SK-N-SH treated with all-trans-retinoic acid at 6 μM for 48 hours (cell line): ENCODE results near the gene ESPNL.

ENCODE experiments used
- ATAC-seq: fragments of 200-7000 bp; cut with Tn5 transposase; 3 replicates; pipeline ENCODE4 v1.9.1; 2020; ENCODE audit warnings: mild to moderate bottlenecking, moderate library complexity
- CSDC2 ChIP-seq: fragments of 250-450 bp; sonication (Bioruptor Pico); IDR thresholded peaks from 2 replicates; pipeline ENCODE4 v1.5.0; 2020; ENCODE audit warnings: mild to moderate bottlenecking, moderate library complexity
- ESRRG ChIP-seq: fragments of 250-450 bp; sonication (Bioruptor Pico); IDR thresholded peaks from 2 replicates; pipeline ENCODE4 v1.6.1; 2021; ENCODE audit warnings: mild to moderate bottlenecking
- GLIS3 ChIP-seq: fragments of 250-450 bp; sonication (Bioruptor Pico); IDR thresholded peaks from 2 replicates; pipeline ENCODE4 v1.5.0; 2020; ENCODE audit warnings: mild to moderate bottlenecking, moderate library complexity
- ISL1 ChIP-seq: fragments of 250-450 bp; sonication (Bioruptor Pico); IDR thresholded peaks from 2 replicates; pipeline ENCODE4 v2.1.2; 2022; ENCODE audit warnings: mild to moderate bottlenecking, moderate library complexity
- OSR1 ChIP-seq: fragments of 250-450 bp; sonication (Bioruptor Pico); IDR thresholded peaks from 2 replicates; pipeline ENCODE4 v1.8.0; 2022; ENCODE audit warnings: moderate library complexity, mild to moderate bottlenecking, inconsistent platforms
- PPARA ChIP-seq: fragments of 250-450 bp; sonication (Bioruptor Pico); IDR thresholded peaks from 2 replicates; pipeline ENCODE4 v1.5.0; 2020; ENCODE audit warnings: mild to moderate bottlenecking, borderline replicate concordance
- SNAI2 ChIP-seq: fragments of 250-450 bp; sonication (Bioruptor Pico); IDR thresholded peaks from 2 replicates; pipeline ENCODE4 v1.5.0; 2020; ENCODE audit warnings: mild to moderate bottlenecking, moderate library complexity
- TCF4 ChIP-seq: fragments of 250-450 bp; sonication (Bioruptor Pico); IDR thresholded peaks from 2 replicates; pipeline ENCODE4 v1.8.0; 2021; ENCODE audit warnings: mild to moderate bottlenecking, moderate library complexity, borderline replicate concordance
- ZC3H10 ChIP-seq: fragments of 250-450 bp; sonication (Bioruptor Pico); IDR thresholded peaks from 2 replicates; pipeline ENCODE4 v1.5.1; 2021; ENCODE audit warnings: mild to moderate bottlenecking, moderate library complexity
- ZFP3 ChIP-seq: fragments of 250-450 bp; sonication (Bioruptor Pico); IDR thresholded peaks from 2 replicates; pipeline ENCODE4 v1.5.0; 2020; ENCODE audit warnings: mild to moderate bottlenecking, moderate library complexity
- ZFP30 ChIP-seq: fragments of 450-650 bp; formaldehyde crosslinking; IDR thresholded peaks from 2 replicates; pipeline ENCODE4 v1.5.0; 2022; ENCODE audit warnings: mild to moderate bottlenecking, moderate library complexity
- ZNF565 ChIP-seq: fragments of 450-650 bp; formaldehyde crosslinking; conservative IDR thresholded peaks from 2 replicates; pipeline ENCODE4 v1.5.0; 2020; ENCODE audit warnings: low read depth, mild to moderate bottlenecking, moderate library complexity
- ZNF8 ChIP-seq: fragments of 450-650 bp; formaldehyde crosslinking; IDR thresholded peaks from 2 replicates; pipeline ENCODE4 v1.5.0; 2020; ENCODE audit warnings: mild to moderate bottlenecking, moderate library complexity
- TF ChIP-seq, protein P1 (sequence below): fragments of 250-450 bp; sonication (Bioruptor Pico); IDR thresholded peaks from 2 replicates; pipeline ENCODE4 v1.8.0; 2020; ENCODE audit warnings: mild to moderate bottlenecking, moderate library complexity, borderline replicate concordance
- TF ChIP-seq, protein P2 (sequence below): fragments of 250-450 bp; sonication (Bioruptor Pico); IDR thresholded peaks from 2 replicates; pipeline ENCODE4 v1.5.0; 2020; ENCODE audit warnings: mild to moderate bottlenecking, moderate library complexity
- TF ChIP-seq, protein P3 (sequence below): fragments of 250-450 bp; sonication (Bioruptor Pico); IDR thresholded peaks from 2 replicates; pipeline ENCODE4 v1.5.1; 2020; ENCODE audit warnings: low read depth, mild to moderate bottlenecking, moderate library complexity
- TF ChIP-seq, protein P4 (sequence below): fragments of 250-450 bp; sonication (Bioruptor Pico); IDR thresholded peaks from 2 replicates; pipeline ENCODE4 v1.5.1; 2021; ENCODE audit warnings: mild to moderate bottlenecking, moderate library complexity
- TF ChIP-seq, protein P5 (sequence below): fragments of 250-450 bp; sonication (Bioruptor Pico); IDR thresholded peaks from 2 replicates; pipeline ENCODE4 v1.8.0; 2021; ENCODE audit warnings: low read depth, mild to moderate bottlenecking, moderate library complexity, borderline replicate concordance

ESPNL gene

GRCh38 chr2:238167761-238168160 is 67.6 kb downstream of the ESPNL start (continued):
- TF ChIP-seq, protein P1, sequence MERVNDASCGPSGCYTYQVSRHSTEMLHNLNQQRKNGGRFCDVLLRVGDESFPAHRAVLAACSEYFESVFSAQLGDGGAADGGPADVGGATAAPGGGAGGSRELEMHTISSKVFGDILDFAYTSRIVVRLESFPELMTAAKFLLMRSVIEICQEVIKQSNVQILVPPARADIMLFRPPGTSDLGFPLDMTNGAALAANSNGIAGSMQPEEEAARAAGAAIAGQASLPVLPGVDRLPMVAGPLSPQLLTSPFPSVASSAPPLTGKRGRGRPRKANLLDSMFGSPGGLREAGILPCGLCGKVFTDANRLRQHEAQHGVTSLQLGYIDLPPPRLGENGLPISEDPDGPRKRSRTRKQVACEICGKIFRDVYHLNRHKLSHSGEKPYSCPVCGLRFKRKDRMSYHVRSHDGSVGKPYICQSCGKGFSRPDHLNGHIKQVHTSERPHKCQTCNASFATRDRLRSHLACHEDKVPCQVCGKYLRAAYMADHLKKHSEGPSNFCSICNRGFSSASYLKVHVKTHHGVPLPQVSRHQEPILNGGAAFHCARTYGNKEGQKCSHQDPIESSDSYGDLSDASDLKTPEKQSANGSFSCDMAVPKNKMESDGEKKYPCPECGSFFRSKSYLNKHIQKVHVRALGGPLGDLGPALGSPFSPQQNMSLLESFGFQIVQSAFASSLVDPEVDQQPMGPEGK = no peak
- TF ChIP-seq ZFP30 (CRISPR knock-in tag) = no peak
- TF ChIP-seq SNAI2 (CRISPR knock-in tag) = no peak
- TF ChIP-seq, protein P2, sequence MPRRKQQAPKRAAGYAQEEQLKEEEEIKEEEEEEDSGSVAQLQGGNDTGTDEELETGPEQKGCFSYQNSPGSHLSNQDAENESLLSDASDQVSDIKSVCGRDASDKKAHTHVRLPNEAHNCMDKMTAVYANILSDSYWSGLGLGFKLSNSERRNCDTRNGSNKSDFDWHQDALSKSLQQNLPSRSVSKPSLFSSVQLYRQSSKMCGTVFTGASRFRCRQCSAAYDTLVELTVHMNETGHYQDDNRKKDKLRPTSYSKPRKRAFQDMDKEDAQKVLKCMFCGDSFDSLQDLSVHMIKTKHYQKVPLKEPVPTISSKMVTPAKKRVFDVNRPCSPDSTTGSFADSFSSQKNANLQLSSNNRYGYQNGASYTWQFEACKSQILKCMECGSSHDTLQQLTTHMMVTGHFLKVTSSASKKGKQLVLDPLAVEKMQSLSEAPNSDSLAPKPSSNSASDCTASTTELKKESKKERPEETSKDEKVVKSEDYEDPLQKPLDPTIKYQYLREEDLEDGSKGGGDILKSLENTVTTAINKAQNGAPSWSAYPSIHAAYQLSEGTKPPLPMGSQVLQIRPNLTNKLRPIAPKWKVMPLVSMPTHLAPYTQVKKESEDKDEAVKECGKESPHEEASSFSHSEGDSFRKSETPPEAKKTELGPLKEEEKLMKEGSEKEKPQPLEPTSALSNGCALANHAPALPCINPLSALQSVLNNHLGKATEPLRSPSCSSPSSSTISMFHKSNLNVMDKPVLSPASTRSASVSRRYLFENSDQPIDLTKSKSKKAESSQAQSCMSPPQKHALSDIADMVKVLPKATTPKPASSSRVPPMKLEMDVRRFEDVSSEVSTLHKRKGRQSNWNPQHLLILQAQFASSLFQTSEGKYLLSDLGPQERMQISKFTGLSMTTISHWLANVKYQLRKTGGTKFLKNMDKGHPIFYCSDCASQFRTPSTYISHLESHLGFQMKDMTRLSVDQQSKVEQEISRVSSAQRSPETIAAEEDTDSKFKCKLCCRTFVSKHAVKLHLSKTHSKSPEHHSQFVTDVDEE (CRISPR knock-in tag) = no peak
- TF ChIP-seq, all 23 proteins: peak for 0

- no peak for ATAC-seq
- TF ChIP-seq, protein P2 (CRISPR knock-in tag) = no peak
- TF ChIP-seq OSR1 (CRISPR knock-in tag) (no peak), ISL1 (no peak), PPARA (no peak)
- TF ChIP-seq, protein P1 = no peak
These were observed 68.3 kb downstream of the ESPNL start for GRCh38 chr2:238168196-238169047.

- no peak for ATAC-seq
- TF ChIP-seq CSDC2 (CRISPR knock-in tag) = no peak
- TF ChIP-seq, protein P2 (CRISPR knock-in tag) = no peak
- no peak for TF ChIP-seq ISL1
- TF ChIP-seq ZFP3 (CRISPR knock-in tag) = no peak
- TF ChIP-seq ZC3H10 = no peak
- TF ChIP-seq ESRRG (CRISPR knock-in tag) = no peak
- TF ChIP-seq, protein P3, sequence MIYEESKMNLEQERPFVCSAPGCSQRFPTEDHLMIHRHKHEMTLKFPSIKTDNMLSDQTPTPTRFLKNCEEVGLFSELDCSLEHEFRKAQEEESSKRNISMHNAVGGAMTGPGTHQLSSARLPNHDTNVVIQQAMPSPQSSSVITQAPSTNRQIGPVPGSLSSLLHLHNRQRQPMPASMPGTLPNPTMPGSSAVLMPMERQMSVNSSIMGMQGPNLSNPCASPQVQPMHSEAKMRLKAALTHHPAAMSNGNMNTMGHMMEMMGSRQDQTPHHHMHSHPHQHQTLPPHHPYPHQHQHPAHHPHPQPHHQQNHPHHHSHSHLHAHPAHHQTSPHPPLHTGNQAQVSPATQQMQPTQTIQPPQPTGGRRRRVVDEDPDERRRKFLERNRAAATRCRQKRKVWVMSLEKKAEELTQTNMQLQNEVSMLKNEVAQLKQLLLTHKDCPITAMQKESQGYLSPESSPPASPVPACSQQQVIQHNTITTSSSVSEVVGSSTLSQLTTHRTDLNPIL (CRISPR knock-in tag) = no peak
- TF ChIP-seq TCF4 (CRISPR knock-in tag) = no peak
- TF ChIP-seq ZNF8 = no peak
- no peak for TF ChIP-seq OSR1 (CRISPR knock-in tag)
- TF ChIP-seq ZNF565 (CRISPR knock-in tag) = no peak
- TF ChIP-seq, protein P4, sequence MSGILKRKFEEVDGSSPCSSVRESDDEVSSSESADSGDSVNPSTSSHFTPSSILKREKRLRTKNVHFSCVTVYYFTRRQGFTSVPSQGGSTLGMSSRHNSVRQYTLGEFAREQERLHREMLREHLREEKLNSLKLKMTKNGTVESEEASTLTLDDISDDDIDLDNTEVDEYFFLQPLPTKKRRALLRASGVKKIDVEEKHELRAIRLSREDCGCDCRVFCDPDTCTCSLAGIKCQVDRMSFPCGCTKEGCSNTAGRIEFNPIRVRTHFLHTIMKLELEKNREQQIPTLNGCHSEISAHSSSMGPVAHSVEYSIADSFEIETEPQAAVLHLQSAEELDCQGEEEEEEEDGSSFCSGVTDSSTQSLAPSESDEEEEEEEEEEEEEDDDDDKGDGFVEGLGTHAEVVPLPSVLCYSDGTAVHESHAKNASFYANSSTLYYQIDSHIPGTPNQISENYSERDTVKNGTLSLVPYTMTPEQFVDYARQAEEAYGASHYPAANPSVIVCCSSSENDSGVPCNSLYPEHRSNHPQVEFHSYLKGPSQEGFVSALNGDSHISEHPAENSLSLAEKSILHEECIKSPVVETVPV (CRISPR knock-in tag) = no peak
- TF ChIP-seq, protein P5, sequence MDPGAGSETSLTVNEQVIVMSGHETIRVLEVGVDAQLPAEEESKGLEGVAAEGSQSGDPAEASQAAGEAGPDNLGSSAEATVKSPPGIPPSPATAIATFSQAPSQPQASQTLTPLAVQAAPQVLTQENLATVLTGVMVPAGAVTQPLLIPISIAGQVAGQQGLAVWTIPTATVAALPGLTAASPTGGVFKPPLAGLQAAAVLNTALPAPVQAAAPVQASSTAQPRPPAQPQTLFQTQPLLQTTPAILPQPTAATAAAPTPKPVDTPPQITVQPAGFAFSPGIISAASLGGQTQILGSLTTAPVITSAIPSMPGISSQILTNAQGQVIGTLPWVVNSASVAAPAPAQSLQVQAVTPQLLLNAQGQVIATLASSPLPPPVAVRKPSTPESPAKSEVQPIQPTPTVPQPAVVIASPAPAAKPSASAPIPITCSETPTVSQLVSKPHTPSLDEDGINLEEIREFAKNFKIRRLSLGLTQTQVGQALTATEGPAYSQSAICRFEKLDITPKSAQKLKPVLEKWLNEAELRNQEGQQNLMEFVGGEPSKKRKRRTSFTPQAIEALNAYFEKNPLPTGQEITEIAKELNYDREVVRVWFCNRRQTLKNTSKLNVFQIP (CRISPR knock-in tag) = no peak
- TF ChIP-seq GLIS3 (CRISPR knock-in tag) = no peak
- no peak for TF ChIP-seq PPARA
These were observed 69.0 kb downstream of the ESPNL start for GRCh38 chr2:238169048-238169707.
